Measurements from ENCODE around the gene IGLL5. TPM values are rescaled to one million over a fixed set of nuclear protein-coding genes. Genes with fewer than 3 reads are reported as not detected.

The IGLL5 gene
- total RNA-seq, 2 experiments from 2014 or later: not detected

DNA sequence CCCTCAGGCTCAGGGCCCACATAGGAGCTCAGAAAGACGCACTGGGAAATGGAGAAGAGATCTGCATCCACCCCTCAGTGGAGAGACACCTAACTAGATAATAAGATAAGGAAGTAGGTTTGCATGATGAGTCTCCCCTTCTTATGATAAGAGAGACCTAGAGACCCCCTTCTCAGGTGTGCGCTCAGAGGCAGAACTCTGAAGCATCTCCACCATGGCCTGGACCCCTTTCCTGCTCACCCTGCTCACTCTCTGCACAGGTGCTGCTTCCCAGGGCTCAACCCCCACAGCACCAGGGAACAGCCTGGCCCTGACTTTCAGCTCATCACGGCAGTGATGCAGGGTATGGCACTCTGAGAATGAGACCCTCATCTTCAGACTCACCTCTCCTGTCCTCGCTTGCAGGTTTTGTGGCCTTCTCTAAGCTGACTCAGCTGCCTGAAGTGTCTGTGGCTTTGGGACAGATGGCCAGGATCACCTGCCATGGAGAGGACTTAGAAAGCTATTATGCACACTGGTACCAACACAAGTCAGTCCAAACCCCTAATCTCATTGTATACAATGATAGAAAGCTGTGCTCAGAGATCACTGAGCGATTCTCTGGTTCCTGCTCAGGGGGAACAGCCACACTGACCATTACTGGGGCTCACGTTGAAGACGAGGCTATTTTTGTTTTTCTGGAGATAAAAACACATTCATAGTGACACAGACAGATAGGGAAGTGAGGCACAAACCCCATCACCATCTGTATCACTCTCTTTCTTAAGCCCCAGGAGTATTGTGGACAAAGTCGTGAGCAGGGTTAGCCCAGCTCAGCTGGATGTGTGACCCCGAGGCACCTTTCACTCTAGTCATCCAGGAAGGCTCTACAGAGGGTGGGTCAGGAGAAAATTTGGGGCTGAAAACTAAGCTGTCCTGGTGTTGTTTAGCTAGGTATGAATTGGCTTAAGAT, 29.7 kb upstream of the IGLL5 start:
- intact Hi-C loops (cut with micrococcal nuclease): no loop called here
- H3K27ac Mint-ChIP-seq: no peak overlapping the region
- no peak overlapping the region for H3K4me3 Mint-ChIP-seq
- H3K9me3 Mint-ChIP-seq: no peaks in the 10 kb centered on the region
- ATAC-seq: no peak
- no peak for DNase-seq
- ChIA-PET CTCF (interaction anchor here (0.7 to 7.1 kb wide), 9 partner anchors 9 to 113 kb away, joined by 4 to 57 read pairs (median 4); no protein-coding TSS in a partner anchor), POLR2A (interaction anchor here (0.6 to 0.9 kb wide), 2 partner anchors 23 to 1589 kb away, joined by 3 read pairs; no protein-coding TSS in a partner anchor)
- no peaks in the 10 kb centered on the region for H3K36me3 Mint-ChIP-seq (ENCODE audit: low read depth)
- H3K27me3 Mint-ChIP-seq: peaks cover 2% of the 10 kb centered on the region
- peaks cover 5% of the 10 kb centered on the region for H3K4me1 Mint-ChIP-seq (ENCODE audit: low read depth)
- TF ChIP-seq, protein P1, sequence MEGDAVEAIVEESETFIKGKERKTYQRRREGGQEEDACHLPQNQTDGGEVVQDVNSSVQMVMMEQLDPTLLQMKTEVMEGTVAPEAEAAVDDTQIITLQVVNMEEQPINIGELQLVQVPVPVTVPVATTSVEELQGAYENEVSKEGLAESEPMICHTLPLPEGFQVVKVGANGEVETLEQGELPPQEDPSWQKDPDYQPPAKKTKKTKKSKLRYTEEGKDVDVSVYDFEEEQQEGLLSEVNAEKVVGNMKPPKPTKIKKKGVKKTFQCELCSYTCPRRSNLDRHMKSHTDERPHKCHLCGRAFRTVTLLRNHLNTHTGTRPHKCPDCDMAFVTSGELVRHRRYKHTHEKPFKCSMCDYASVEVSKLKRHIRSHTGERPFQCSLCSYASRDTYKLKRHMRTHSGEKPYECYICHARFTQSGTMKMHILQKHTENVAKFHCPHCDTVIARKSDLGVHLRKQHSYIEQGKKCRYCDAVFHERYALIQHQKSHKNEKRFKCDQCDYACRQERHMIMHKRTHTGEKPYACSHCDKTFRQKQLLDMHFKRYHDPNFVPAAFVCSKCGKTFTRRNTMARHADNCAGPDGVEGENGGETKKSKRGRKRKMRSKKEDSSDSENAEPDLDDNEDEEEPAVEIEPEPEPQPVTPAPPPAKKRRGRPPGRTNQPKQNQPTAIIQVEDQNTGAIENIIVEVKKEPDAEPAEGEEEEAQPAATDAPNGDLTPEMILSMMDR (IDR thresholded peaks at IDR 0.05): no peak

DNA sequence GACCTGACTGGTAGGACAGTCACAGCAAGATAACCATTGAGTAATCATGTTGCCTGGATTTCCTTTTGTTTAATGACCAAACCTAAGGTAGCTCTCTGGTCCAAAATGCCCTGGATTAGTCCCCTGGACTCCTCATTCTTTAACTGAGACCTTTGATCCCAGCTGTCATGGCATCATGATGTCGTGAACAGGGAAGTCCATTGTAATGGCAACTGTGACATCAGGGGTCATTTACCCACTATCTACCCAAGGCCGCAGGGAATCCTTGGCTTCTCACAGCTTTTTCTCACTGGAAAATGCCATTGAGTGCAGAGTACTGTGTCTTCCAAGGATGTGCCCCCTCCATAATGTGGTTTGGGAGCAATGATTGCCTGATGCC, 29.1 kb upstream of the IGLL5 start:
- Mint-ChIP-seq H3K9me3 (no peaks in the 10 kb centered on the region), H3K27ac (no peak overlapping the region), H3K4me3 (no peak overlapping the region), H3K27me3 (peaks cover 2% of the 10 kb centered on the region), H3K36me3 (ENCODE audit: low read depth) (no peaks in the 10 kb centered on the region), H3K4me1 (ENCODE audit: low read depth) (peaks cover 10% of the 10 kb centered on the region)
- DNase-seq (no peak), ATAC-seq (no peak)
- CTCF ChIA-PET: interaction anchor here (0.7 to 7.1 kb wide), 8 partner anchors 9 to 114 kb away, joined by 4 to 57 read pairs (median 4); no protein-coding TSS in a partner anchor
- TF ChIP-seq, protein P1 (IDR thresholded peaks at IDR 0.05): no peak
- intact Hi-C loops (cut with micrococcal nuclease): no loop called here
- POLR2A ChIA-PET: interaction anchor here (0.6 to 0.9 kb wide), 2 partner anchors 24 to 1588 kb away, joined by 3 read pairs; no protein-coding TSS in a partner anchor

DNA sequence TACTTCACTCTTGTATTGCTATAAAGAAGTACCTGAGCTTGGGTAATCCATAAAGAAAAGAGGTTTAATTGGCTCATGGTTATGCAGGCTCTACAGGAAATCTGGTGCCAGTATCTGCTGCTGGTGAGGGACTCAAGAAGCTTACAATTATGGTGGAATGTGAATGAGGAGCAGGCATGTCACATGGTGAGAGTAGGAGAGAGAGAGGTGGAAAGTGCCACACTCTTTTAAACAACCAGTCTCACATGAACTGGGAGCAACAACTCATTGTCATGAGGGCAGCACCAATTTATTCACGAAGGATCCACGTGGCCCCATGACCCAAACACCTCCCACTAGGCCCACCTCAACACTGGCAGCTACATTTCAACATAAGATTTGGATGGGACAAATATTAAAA, 24.6 kb upstream of the IGLL5 start:
- Mint-ChIP-seq H3K4me3 (no peak overlapping the region), H3K27ac (no peak overlapping the region), H3K4me1 (ENCODE audit: low read depth) (peaks cover 41% of the 10 kb centered on the region), H3K9me3 (no peaks in the 10 kb centered on the region), H3K36me3 (ENCODE audit: low read depth) (no peaks in the 10 kb centered on the region), H3K27me3 (peaks cover 2% of the 10 kb centered on the region)
- TF ChIP-seq, protein P1 (IDR thresholded peaks at IDR 0.05): no peak
- POLR2A ChIA-PET: interaction anchor here (0.6 to 0.9 kb wide), 3 partner anchors 21 to 849 kb away, joined by 3 to 4 read pairs (median 3); no protein-coding TSS in a partner anchor
- ATAC-seq (no peak), DNase-seq (no peak)
- intact Hi-C loops (cut with micrococcal nuclease): no loop called here
- CTCF ChIA-PET: interaction anchor here (1.0 to 4.3 kb wide), 6 partner anchors 11 to 92 kb away, joined by 3 to 29 read pairs (median 6); no protein-coding TSS in a partner anchor

DNA sequence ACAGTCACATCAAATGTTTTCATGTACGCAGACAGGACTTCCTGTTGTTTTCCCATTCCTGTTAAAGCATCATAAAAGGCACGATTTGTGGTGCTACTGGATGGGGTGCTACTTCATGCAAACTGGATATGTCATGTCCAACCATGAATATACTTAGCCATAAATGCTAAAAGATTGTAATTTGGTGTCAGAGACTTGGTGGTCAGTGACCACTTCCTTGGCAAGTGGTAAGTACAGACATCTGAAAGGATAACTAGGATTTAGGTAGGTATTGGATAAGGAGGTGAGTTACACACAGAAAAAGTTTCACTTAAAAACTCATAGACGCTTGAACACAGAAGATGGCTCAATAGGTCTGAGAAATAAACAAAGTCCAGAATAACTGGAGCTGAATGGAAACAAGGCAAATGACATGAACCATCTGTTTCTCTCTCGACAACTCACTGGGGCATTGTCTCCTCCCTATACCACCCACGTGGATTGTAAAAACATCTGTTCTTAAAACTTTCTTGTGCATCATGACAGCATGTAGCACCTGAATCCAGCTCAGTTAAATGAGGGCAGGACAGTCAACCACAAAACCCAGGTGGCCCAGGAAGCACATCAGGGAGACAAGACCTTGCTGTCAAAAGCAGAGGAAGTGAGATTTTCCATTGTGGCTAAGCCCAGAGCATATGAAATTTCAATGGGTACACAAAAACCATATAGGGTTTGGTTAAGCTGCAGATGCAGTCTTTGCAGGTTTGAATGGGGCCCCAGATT, 22.1 kb upstream of the IGLL5 start:
- H3K4me3 Mint-ChIP-seq: no peak overlapping the region
- TF ChIP-seq, protein P1 (IDR thresholded peaks at IDR 0.05): no peak
- H3K4me1 Mint-ChIP-seq (ENCODE audit: low read depth): peaks cover 41% of the 10 kb centered on the region
- peak overlapping the region; percentile 35 for H3K27ac Mint-ChIP-seq
- POLR2A ChIA-PET: interaction anchor here (0.6 kb wide), 1 partner anchor 1278 kb away, joined by 4 read pairs; no protein-coding TSS in a partner anchor
- H3K27me3 Mint-ChIP-seq: no peaks in the 10 kb centered on the region
- ATAC-seq (peak; percentile 82), DNase-seq (peak; percentile 77)
- no peaks in the 10 kb centered on the region for H3K9me3 Mint-ChIP-seq
- H3K36me3 Mint-ChIP-seq (ENCODE audit: low read depth): no peaks in the 10 kb centered on the region
- intact Hi-C loops (cut with micrococcal nuclease): loop anchor here (5.0 kb wide), 1 partner anchor 53 kb away; no protein-coding TSS in a partner anchor
- CTCF ChIA-PET: interaction anchor here (0.6 to 4.3 kb wide), 11 partner anchors 13 to 120 kb away, joined by 3 to 29 read pairs (median 6); no protein-coding TSS in a partner anchor
